ENCODE data around the gene SH2D4B.

The SH2D4B gene

GRCh38 chr10:80493522-80494051 lies 44.1 kb upstream of the SH2D4B start:
- no peak overlapping the region for H3K4me3 ChIP-seq (ENCODE audit: low read depth, low read length)
- TF ChIP-seq CTCF (conservative IDR thresholded peaks at IDR 0.05; ENCODE audit: low read depth, low read length), result no peak
- DNase-seq (ENCODE audit: low read depth), result peak; percentile 92

- no peak overlapping the region for H3K4me3 ChIP-seq (ENCODE audit: low read depth, low read length)
- DNase-seq (ENCODE audit: low read depth), result no peak
- TF ChIP-seq CTCF (conservative IDR thresholded peaks at IDR 0.05; ENCODE audit: low read depth, low read length), result no peak
Measured at GRCh38 chr10:80496555-80497172, 41.0 kb upstream of the SH2D4B start.

GRCh38 chr10:80497187-80498077 lies 40.3 kb upstream of the SH2D4B start:
- DNase-seq (ENCODE audit: low read depth), result peak; percentile 72
- no peak for TF ChIP-seq CTCF (conservative IDR thresholded peaks at IDR 0.05; ENCODE audit: low read depth, low read length)
- H3K4me3 ChIP-seq (ENCODE audit: low read depth, low read length), result no peak overlapping the region

- H3K4me3 ChIP-seq (ENCODE audit: low read depth, low read length), result no peak overlapping the region
- DNase-seq (ENCODE audit: low read depth), result no peak
- no peak for TF ChIP-seq CTCF (conservative IDR thresholded peaks at IDR 0.05; ENCODE audit: low read depth, low read length)
Measured at GRCh38 chr10:80498078-80498832, 39.4 kb upstream of the SH2D4B start.

GRCh38 chr10:80498833-80499741 lies 38.6 kb upstream of the SH2D4B start:
- peak; percentile 98 for DNase-seq (ENCODE audit: low read depth)
- no peak for TF ChIP-seq CTCF (conservative IDR thresholded peaks at IDR 0.05; ENCODE audit: low read depth, low read length)
- no peak overlapping the region for H3K4me3 ChIP-seq (ENCODE audit: low read depth, low read length)

All from choroid plexus epithelial cell (primary cell).